Right lobe of liver (tissue), 4 donors: ENCODE measurements around the gene RELT.

Source experiments
- POLR2A ChIP-seq: fragments of 450-650 bp; IDR thresholded peaks from one replicate; pipeline ENCODE4 v1.6.1; 2017; ENCODE audit warnings: antibody characterized with exemption, mild to moderate bottlenecking
- TF ChIP-seq, protein P1 (sequence below), 4 donors: fragments of 200-600 bp in 3 of 4; fragments of 450-650 bp in 1 of 4; IDR thresholded peaks; one replicate each; pipeline versions ENCODE4 v1.5.1 to v1.8.0; 2016 to 2022; ENCODE audit warnings: antibody characterized with exemption in 4 of 4, mild to moderate bottlenecking in 2 of 4
- donor health status: DM: no; HTN: no; CAD: no.
- donor health status: DM: no; HTN: no; CAD: no.
- donor health status: DM: no; HTN: yes; CAD: no.

DNA sequence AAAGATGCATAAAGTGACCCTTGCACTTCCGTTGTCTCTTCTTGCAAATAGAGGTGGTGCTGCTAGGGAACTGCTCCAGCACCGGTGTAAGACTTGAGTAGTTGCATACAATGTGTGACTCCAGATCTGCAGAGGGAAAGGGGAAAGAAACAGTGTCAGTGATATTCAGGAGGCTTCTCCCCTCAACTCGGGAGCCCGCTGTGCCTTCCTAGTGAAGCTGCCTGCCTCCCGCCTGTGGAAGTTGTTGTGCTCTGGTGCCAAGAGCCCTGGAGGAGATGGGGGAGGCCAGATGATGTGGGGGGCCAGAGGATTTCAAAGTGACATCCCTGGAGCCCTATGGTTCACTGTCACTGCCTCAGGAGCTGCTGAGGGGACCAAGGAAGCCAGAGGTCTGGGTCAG, 30.4 kb downstream of the RELT start:
- TF ChIP-seq, protein P1, sequence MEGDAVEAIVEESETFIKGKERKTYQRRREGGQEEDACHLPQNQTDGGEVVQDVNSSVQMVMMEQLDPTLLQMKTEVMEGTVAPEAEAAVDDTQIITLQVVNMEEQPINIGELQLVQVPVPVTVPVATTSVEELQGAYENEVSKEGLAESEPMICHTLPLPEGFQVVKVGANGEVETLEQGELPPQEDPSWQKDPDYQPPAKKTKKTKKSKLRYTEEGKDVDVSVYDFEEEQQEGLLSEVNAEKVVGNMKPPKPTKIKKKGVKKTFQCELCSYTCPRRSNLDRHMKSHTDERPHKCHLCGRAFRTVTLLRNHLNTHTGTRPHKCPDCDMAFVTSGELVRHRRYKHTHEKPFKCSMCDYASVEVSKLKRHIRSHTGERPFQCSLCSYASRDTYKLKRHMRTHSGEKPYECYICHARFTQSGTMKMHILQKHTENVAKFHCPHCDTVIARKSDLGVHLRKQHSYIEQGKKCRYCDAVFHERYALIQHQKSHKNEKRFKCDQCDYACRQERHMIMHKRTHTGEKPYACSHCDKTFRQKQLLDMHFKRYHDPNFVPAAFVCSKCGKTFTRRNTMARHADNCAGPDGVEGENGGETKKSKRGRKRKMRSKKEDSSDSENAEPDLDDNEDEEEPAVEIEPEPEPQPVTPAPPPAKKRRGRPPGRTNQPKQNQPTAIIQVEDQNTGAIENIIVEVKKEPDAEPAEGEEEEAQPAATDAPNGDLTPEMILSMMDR (IDR thresholded peaks at IDR 0.05) = no peak
- TF ChIP-seq POLR2A = no peak
